ENCODE results near the gene RPS24.

DNA sequence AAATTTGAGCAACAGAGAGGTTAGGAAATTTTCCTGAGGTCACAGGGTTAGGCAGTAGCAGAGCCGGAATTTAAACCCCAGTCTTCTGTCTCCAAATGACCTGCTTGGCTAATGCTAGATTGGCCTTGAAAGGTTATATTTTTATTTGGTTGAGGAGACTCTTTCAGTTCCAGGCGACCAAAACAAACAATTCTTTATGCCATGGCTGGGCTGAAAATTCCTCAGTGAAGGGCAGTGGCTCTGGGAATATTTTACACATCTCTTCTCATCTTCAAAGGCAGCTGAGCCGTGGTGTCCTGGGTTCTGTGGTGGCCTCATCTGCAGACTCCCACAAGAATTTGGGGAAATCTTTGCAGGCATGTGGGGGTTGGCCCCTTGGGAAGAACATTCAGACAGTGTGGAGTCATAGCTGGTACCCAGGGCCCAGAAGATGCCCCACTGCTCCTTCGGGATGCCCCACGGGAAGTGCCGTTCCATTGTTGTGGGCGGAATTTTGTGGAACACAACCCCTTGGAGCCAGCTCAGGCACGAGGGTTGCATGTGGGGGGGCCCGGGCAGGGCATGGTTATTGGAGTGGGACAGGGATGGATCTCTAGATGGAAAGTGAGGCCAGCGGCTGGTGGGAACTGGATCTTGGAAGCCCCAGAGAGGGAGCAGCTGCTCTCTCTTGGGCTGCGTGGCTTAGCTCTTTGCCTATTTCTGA is 33.2 kb downstream of the RPS24 start:
- TF ChIP-seq EZH2 (IDR thresholded peaks at IDR 0.05) (no peak), POLR2AphosphoS5 (IDR thresholded peaks at IDR 0.05; ENCODE audit: borderline replicate concordance, low read depth, low read length) (no peak)
